ENCODE results near the gene OCA2. TPM values are rescaled to one million over a fixed set of nuclear protein-coding genes. Genes with fewer than 3 reads are reported as not detected.

The OCA2 gene
- total and polyA plus RNA-seq, 2 of the 8 experiments (the other 6 are each of a cell fraction or from before 2014, with no cell fraction given) = 0.20 TPM

- H3K23ac ChIP-seq (ENCODE audit: insufficient read length) = no peak overlapping the region
- H2AK5ac ChIP-seq (ENCODE audit: low read depth, low read length) = no peak overlapping the region
- no peaks in the 10 kb centered on the region for H3K79me2 ChIP-seq (ENCODE audit: control insufficient read depth in 1 of 2, insufficient read depth in 2 of 2, low read length in 2 of 2)
- H3K14ac ChIP-seq (ENCODE audit: insufficient read length) = no peak overlapping the region
- H3K36me3 ChIP-seq (ENCODE audit: control insufficient read depth in 2 of 4, insufficient read depth in 4 of 4, low read length in 3 of 4) = no peaks in the 10 kb centered on the region
- no peak overlapping the region for H4K91ac ChIP-seq (replicated peaks; ENCODE audit: insufficient read length, low read length)
- no peak overlapping the region for H2BK120ac ChIP-seq (replicated peaks; ENCODE audit: low read depth, low read length)
- no peak overlapping the region for H4K8ac ChIP-seq (ENCODE audit: extremely low read depth, insufficient read depth, low read length)
- H3K56ac ChIP-seq (replicated peaks; ENCODE audit: insufficient read length, low read depth, low read length) = no peak overlapping the region
- no peak overlapping the region for H2BK5ac ChIP-seq (ENCODE audit: low read depth, low read length)
- no peak overlapping the region for H3K4ac ChIP-seq (replicated peaks; ENCODE audit: insufficient read length, low read depth, low read length)
- no peak for FAIRE-seq
- no peaks in the 10 kb centered on the region for H3K9me3 ChIP-seq (ENCODE audit: insufficient read depth in 2 of 2, low read depth in 1 of 2, low read length in 1 of 2)
- H3K4me2 ChIP-seq (ENCODE audit: insufficient read depth in 1 of 2, low read depth in 2 of 2, low read length in 2 of 2) = no peak overlapping the region
- no peaks in the 10 kb centered on the region; a peak in 1 of 7 replicates for H3K4me1 ChIP-seq (replicated peaks in 1 of 4; ENCODE audit: control insufficient read depth in 3 of 4, insufficient read depth in 4 of 4, low read length in 3 of 4)
- H3K4me3 ChIP-seq (ENCODE audit: extremely low read depth in 1 of 4, insufficient read depth in 2 of 4, low read depth in 3 of 4, low read length in 4 of 4) = no peak overlapping the region
- no peak overlapping the region for H3K27ac ChIP-seq (ENCODE audit: low read depth, low read length)
- no peaks in the 10 kb centered on the region for H3K27me3 ChIP-seq (replicated peaks in 1 of 4; ENCODE audit: control insufficient read depth in 3 of 4, extremely low read depth in 1 of 4, insufficient read depth in 3 of 4, low read length in 3 of 4)
- H3K18ac ChIP-seq (ENCODE audit: extremely low read depth, low read length) = no peak overlapping the region
- H2BK20ac ChIP-seq (ENCODE audit: low read length) = no peak overlapping the region
- DNase-seq (ENCODE audit: low read depth in 1 of 2, low spot score in 2 of 2) = no peak
- no peak overlapping the region for H2BK12ac ChIP-seq (ENCODE audit: low read depth, low read length)
- H3K9ac ChIP-seq (replicated peaks in 1 of 4; ENCODE audit: extremely low read depth in 1 of 4, low read depth in 3 of 4, low read length in 3 of 4) = no peak overlapping the region
- CTCF ChIA-PET (ENCODE audit: partially characterized antibody) = interaction anchor here (0.6 kb wide), 1 partner anchor 130 kb away, joined by 5 read pairs; no protein-coding TSS in a partner anchor
- H4K5ac ChIP-seq (ENCODE audit: insufficient read length, low read depth, low read length) = no peak overlapping the region
- H4K20me1 ChIP-seq (replicated peaks in 1 of 2; ENCODE audit: control insufficient read depth in 1 of 2, insufficient read depth in 2 of 2, low read length in 2 of 2) = no peaks in the 10 kb centered on the region
- no peak overlapping the region for H2BK15ac ChIP-seq (ENCODE audit: low read length)
- WGBS, 2 experiments (ENCODE audit: extremely low coverage in 1 of 2, insufficient coverage in 1 of 2, insufficient read length in 1 of 2, insufficient replicate concordance in 2 of 2, low coverage in 1 of 2, low lambda C conversion rate in 2 of 2, missing lambda C conversion rate in 1 of 2) = 88% methylated on average over 9 of the region's 9 CpGs; no CpG with 5 or more reads in 1 of the 2 experiments
- H2AFZ ChIP-seq (ENCODE audit: low read length) = no peak overlapping the region
- POLR2A ChIA-PET (ENCODE audit: partially characterized antibody) = no interaction called here
- no peaks in the 10 kb centered on the region; the same call in 1 of the 2 replicates for H3K79me1 ChIP-seq (ENCODE audit: low read depth, low read length)
- no peaks in the 10 kb centered on the region for H3K23me2 ChIP-seq (ENCODE audit: low read depth, low read length)
- TF ChIP-seq, protein P1, sequence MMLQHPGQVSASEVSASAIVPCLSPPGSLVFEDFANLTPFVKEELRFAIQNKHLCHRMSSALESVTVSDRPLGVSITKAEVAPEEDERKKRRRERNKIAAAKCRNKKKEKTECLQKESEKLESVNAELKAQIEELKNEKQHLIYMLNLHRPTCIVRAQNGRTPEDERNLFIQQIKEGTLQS (IDR thresholded peaks at IDR 0.05; ENCODE audit: insufficient read depth, low read depth, low read length) = no peak
- TF ChIP-seq RBBP5 (IDR thresholded peaks at IDR 0.05; ENCODE audit: borderline replicate concordance, low read depth, low read length) = no peak
- no peak for TF ChIP-seq JUND (IDR thresholded peaks at IDR 0.05; ENCODE audit: low read length)
- no peak for TF ChIP-seq BACH1 (IDR thresholded peaks at IDR 0.05; ENCODE audit: low read length)
Measured at GRCh38 chr15:27872355-27872754, 226.8 kb downstream of the OCA2 start.

All from H1 (cell line).